Measurements from ENCODE around the gene APLN. TPM values are rescaled to one million over a fixed set of nuclear protein-coding genes. Genes with fewer than 3 reads are reported as not detected.

Gene APLN, protein sequence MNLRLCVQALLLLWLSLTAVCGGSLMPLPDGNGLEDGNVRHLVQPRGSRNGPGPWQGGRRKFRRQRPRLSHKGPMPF
- total RNA-seq (2014; rRNA removed; shearing (Covaris generic); ENCODE audit: low replicate concordance): not detected in 2 replicates

DNA sequence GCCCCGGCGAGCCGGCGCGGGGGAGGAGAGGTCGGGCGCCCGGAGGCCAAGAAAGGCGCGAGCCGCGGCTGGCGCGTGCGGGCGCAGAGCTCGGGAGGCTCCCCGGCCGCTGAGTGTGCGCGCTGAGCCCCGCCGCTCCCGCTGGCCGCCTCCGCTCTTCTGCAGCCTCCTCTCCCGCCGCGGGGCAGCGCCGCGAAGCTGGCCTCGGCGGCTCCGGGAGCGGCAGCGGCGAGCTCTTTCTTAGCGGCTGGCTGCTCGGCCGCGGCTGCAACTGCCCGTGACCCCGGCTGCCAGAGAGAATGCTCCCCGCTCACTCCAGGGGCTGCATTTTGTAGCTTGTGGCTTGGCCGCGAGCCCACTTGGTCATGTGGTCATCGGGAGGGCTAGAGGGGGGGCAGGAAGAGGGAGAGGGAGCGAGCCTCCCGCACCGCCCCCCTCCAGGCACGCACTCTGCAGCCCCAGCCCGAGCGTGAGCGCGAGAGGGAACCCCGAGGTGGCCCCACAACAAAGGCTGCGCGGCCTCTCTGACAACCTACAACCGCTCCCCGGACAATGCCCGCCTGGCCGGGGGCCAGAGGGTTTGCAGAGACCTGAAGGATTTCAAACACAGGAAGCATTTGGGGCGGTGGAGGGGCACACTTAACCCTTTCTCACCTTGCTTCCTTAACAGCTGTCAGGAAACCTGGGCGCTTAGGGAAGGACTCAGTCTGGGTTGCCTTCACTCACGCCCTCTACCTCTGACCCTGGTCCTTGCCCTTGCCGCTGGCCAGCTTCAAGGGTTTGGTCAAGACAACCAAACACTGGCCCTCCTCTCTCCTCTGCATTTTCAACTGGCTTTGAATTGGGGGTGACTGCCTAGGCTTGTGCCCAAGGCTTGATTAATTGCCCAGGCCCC is at the start of gene APLN:
Gene APLN (minus strand): TSS at position 305 of the 895 bp plus-strand sequence. CDS start 326 bp downstream, outside the sequence.
- Histone ChIP-seq H3K4me2 (ENCODE audit: low read depth, low read length, poor library complexity, severe bottlenecking) (peak within 1 kb of the TSS; percentile 65), H3K4me3 (ENCODE audit: low read length) (peak within 1 kb of the TSS; percentile 64), H3K79me2 (ENCODE audit: low read length) (no peaks in the 10 kb centered on the region), H3K27me3 (ENCODE audit: low read length) (no peaks in the 10 kb centered on the region), H3K9me3 (ENCODE audit: low read length) (no peaks in the 10 kb centered on the region), H2AFZ (ENCODE audit: low read length) (peak within 1 kb of the TSS; percentile 75), H3K4me1 (ENCODE audit: low read length) (peaks cover 11% of the 10 kb centered on the region), H3K9me2 (replicated peaks; ENCODE audit: insufficient read depth, low read length) (no peaks in the 10 kb centered on the region), H3K9ac (ENCODE audit: low read length) (peak within 1 kb of the TSS; percentile 50), H3K27ac (ENCODE audit: low read length) (no peak within 1 kb of the TSS), H3K36me3 (ENCODE audit: insufficient read depth, low read length) (no peaks in the 10 kb centered on the region), H4K20me1 (ENCODE audit: insufficient read depth, low read depth, low read length) (no peaks in the 10 kb centered on the region)
- peak; percentile 58 for DNase-seq

DNA sequence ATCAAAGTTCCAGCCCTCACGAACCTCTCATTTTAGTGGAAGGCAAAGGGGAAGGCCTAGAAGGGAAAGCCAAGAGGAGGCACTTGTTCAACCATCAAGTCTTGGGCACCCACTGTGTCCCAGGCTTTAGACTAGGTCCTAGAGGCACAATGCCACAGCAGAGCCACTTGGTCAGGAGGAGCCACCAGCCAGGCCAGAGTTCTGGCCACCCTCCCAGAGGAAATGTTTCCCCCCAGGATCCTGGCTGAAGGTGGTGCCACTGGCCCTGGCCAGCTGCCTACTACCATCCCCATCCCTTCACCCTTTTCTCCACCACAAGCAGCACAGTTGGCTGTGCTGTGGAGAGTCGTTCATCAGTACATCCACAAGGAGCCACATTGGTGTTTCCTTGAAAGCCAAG is 49.7 kb upstream of the APLN start:
- H3K9me3 ChIP-seq (ENCODE audit: low read length): no peaks in the 10 kb centered on the region
- H3K36me3 ChIP-seq (ENCODE audit: insufficient read depth, low read length): no peaks in the 10 kb centered on the region
- no peak overlapping the region for H3K9ac ChIP-seq (ENCODE audit: low read length)
- H3K4me2 ChIP-seq (ENCODE audit: low read depth, low read length, poor library complexity, severe bottlenecking): no peak overlapping the region
- H4K20me1 ChIP-seq (ENCODE audit: insufficient read depth, low read depth, low read length): no peaks in the 10 kb centered on the region
- no peaks in the 10 kb centered on the region for H3K79me2 ChIP-seq (ENCODE audit: low read length)
- H3K27me3 ChIP-seq (ENCODE audit: low read length): no peaks in the 10 kb centered on the region
- H2AFZ ChIP-seq (ENCODE audit: low read length): no peak overlapping the region
- no peaks in the 10 kb centered on the region for H3K4me1 ChIP-seq (ENCODE audit: low read length)
- H3K27ac ChIP-seq (ENCODE audit: low read length): no peak overlapping the region
- DNase-seq: peak; percentile 12
- H3K4me3 ChIP-seq (ENCODE audit: low read length): no peak overlapping the region
- no peaks in the 10 kb centered on the region for H3K9me2 ChIP-seq (replicated peaks; ENCODE audit: insufficient read depth, low read length)

DNA sequence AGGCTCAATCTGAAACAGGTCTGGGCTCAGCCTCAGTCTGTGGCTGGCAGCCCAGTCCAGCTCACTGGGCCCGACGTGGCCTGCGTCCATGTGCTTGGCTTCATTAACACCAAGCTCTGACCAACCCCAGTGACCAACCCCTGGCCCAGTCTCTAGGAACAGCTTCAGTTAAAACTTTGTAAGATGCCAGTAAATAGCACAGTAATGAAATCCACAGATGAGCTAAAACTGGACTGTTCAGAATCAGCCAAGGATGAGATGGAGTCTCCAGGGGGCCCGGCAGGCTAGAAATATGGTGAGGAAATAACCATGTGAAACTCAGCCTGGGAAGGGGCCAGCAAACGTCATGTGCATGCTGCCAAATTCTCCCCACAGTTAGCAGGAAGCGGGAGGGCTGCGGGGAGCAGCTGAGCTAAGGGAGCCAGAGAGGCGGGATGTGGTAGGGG is 46.9 kb upstream of the APLN start:
- Histone ChIP-seq H3K9me3 (ENCODE audit: low read length) (no peaks in the 10 kb centered on the region), H3K4me3 (ENCODE audit: low read length) (no peak overlapping the region), H3K27ac (ENCODE audit: low read length) (no peak overlapping the region), H3K9ac (ENCODE audit: low read length) (no peak overlapping the region), H3K36me3 (ENCODE audit: insufficient read depth, low read length) (no peaks in the 10 kb centered on the region), H2AFZ (ENCODE audit: low read length) (no peak overlapping the region), H3K9me2 (replicated peaks; ENCODE audit: insufficient read depth, low read length) (no peaks in the 10 kb centered on the region), H3K4me1 (ENCODE audit: low read length) (no peaks in the 10 kb centered on the region), H3K79me2 (ENCODE audit: low read length) (no peaks in the 10 kb centered on the region), H3K4me2 (ENCODE audit: low read depth, low read length, poor library complexity, severe bottlenecking) (no peak overlapping the region), H4K20me1 (ENCODE audit: insufficient read depth, low read depth, low read length) (no peaks in the 10 kb centered on the region), H3K27me3 (ENCODE audit: low read length) (no peaks in the 10 kb centered on the region)
- DNase-seq: no peak

DNA sequence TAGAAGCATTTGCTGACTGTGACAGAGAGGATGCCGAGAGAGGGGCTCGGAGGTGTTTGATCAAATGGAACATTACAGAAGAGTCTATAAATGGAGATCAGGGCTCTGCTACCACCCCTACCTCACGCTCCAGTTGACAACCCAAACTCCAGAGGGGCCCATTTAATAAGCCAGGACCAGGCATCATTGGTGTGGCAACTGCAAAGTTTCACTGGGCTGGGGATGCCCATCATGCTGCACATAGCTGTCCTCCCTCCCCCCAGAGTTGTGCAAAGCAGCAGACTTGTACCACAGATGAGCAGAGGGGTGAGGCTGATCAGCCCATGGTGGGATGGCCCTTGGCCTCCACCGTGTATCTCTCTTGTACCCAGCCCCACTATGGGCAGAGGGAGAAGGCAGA is 45.8 kb upstream of the APLN start:
- Histone ChIP-seq H3K4me1 (ENCODE audit: low read length) (no peaks in the 10 kb centered on the region), H3K79me2 (ENCODE audit: low read length) (no peaks in the 10 kb centered on the region), H3K9me3 (ENCODE audit: low read length) (no peaks in the 10 kb centered on the region), H3K27me3 (ENCODE audit: low read length) (no peaks in the 10 kb centered on the region), H3K9me2 (replicated peaks; ENCODE audit: insufficient read depth, low read length) (no peaks in the 10 kb centered on the region), H3K4me2 (ENCODE audit: low read depth, low read length, poor library complexity, severe bottlenecking) (no peak overlapping the region), H4K20me1 (ENCODE audit: insufficient read depth, low read depth, low read length) (no peaks in the 10 kb centered on the region), H3K27ac (ENCODE audit: low read length) (no peak overlapping the region), H3K36me3 (ENCODE audit: insufficient read depth, low read length) (no peaks in the 10 kb centered on the region), H2AFZ (ENCODE audit: low read length) (no peak overlapping the region), H3K4me3 (ENCODE audit: low read length) (no peak overlapping the region), H3K9ac (ENCODE audit: low read length) (no peak overlapping the region)
- DNase-seq: no peak

DNA sequence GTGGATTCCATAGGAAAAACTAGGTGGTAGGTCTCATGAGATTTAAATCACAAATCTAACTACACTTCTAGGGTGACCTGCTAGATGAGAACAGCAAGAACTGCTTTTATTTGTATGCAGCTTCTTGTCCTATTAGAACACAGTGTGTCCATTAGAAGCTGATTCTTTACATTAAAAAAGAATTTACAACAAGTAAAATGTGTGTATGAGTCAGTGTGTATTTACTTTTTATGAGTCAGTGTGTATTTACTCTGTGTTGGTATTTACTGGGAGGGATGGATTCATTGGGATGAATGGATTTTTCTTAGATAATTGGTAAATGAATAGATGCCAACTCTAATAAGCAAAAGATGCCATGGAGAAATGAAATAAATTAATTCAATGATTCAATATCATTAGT is 43.4 kb upstream of the APLN start:
- Histone ChIP-seq H3K4me3 (ENCODE audit: low read length) (no peak overlapping the region), H3K4me2 (ENCODE audit: low read depth, low read length, poor library complexity, severe bottlenecking) (no peak overlapping the region), H3K27ac (ENCODE audit: low read length) (no peak overlapping the region)

DNA sequence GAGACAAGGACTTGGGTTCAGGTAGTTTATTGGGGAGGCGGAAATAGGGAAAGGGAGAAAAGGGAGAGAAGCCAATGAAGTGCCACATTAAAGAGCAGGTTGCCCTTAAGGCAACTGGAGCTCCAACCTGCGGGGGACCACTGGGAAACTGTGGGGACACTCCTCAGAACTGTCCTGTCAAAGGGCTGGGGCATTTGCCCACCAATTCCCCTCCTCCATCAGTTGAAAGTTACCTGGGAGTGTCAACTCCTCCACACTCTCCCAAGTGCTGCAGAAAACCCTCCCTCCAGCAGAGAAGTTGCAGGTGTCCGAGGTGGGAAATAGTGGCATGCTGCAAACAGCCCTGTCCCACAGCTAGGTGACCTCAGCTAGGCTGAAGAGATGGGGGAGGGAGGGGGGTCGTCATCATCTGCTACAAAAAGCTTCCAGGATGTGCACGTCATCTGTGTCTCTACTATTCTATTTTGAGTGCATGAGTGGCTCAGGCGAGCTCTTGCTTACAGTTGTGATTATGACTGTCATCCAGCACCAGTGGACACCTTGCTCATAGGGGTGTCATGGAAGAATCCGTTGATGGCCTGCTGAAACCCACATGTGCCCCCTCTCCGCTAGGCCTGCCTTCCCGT is 42.6 kb upstream of the APLN start:
- Histone ChIP-seq H4K20me1 (ENCODE audit: insufficient read depth, low read depth, low read length) (no peaks in the 10 kb centered on the region), H3K9me3 (ENCODE audit: low read length) (no peaks in the 10 kb centered on the region), H3K4me3 (ENCODE audit: low read length) (no peak overlapping the region), H3K79me2 (ENCODE audit: low read length) (no peaks in the 10 kb centered on the region), H3K36me3 (ENCODE audit: insufficient read depth, low read length) (no peaks in the 10 kb centered on the region), H3K4me2 (ENCODE audit: low read depth, low read length, poor library complexity, severe bottlenecking) (no peak overlapping the region), H3K4me1 (ENCODE audit: low read length) (no peaks in the 10 kb centered on the region), H3K27me3 (ENCODE audit: low read length) (no peaks in the 10 kb centered on the region), H3K9me2 (replicated peaks; ENCODE audit: insufficient read depth, low read length) (no peaks in the 10 kb centered on the region), H2AFZ (ENCODE audit: low read length) (no peak overlapping the region), H3K27ac (ENCODE audit: low read length) (no peak overlapping the region), H3K9ac (ENCODE audit: low read length) (no peak overlapping the region)
- DNase-seq: peak; percentile 27

More for the DNA sequence above, 43.4 kb upstream of the APLN start:
- no peaks in the 10 kb centered on the region for H3K36me3 ChIP-seq (ENCODE audit: insufficient read depth, low read length)
- DNase-seq: no peak
- no peaks in the 10 kb centered on the region for H4K20me1 ChIP-seq (ENCODE audit: insufficient read depth, low read depth, low read length)
- no peak overlapping the region for H3K9ac ChIP-seq (ENCODE audit: low read length)
- no peaks in the 10 kb centered on the region for H3K79me2 ChIP-seq (ENCODE audit: low read length)
- H3K27me3 ChIP-seq (ENCODE audit: low read length): no peaks in the 10 kb centered on the region
- H3K9me2 ChIP-seq (replicated peaks; ENCODE audit: insufficient read depth, low read length): no peaks in the 10 kb centered on the region
- H3K4me1 ChIP-seq (ENCODE audit: low read length): no peaks in the 10 kb centered on the region
- no peaks in the 10 kb centered on the region for H3K9me3 ChIP-seq (ENCODE audit: low read length)
- no peak overlapping the region for H2AFZ ChIP-seq (ENCODE audit: low read length)

DNA sequence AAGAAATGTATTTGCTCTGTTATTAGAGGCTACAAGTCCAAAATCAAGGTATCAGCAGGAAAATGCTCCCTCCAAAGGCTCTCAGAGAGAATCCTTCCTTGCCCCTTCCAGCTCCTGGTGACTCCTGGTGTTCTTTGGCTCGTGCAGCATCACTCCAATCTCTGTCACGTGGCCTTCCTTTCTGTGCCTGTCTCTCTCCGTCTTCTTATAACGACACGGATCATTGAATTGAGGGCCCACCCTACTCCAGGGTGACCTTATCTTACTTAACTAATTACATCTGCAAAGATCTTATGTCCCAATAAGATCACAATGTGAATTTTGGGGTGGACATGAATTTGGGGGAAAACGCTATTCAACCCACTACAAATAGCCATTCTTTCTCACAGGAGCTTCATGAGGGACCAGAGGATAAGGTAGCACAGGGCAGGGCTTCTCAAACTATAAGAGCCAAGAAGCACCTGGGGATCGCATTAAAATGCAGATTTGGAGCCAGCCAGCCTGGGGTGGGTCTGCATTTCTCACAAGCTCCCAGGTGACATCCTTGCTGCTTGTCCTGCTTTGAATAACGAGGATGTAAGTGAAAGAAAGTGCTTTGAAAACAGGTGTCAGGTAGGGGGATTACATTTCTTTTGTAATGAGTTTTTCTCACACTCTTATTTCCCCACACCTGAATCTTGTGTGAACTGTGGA is 41.9 kb upstream of the APLN start:
- H3K79me2 ChIP-seq (ENCODE audit: low read length): no peaks in the 10 kb centered on the region
- no peaks in the 10 kb centered on the region for H3K27me3 ChIP-seq (ENCODE audit: low read length)
- H2AFZ ChIP-seq (ENCODE audit: low read length): no peak overlapping the region
- no peaks in the 10 kb centered on the region for H4K20me1 ChIP-seq (ENCODE audit: insufficient read depth, low read depth, low read length)
- no peaks in the 10 kb centered on the region for H3K36me3 ChIP-seq (ENCODE audit: insufficient read depth, low read length)
- no peaks in the 10 kb centered on the region for H3K9me3 ChIP-seq (ENCODE audit: low read length)
- no peak overlapping the region for H3K27ac ChIP-seq (ENCODE audit: low read length)
- H3K9ac ChIP-seq (ENCODE audit: low read length): no peak overlapping the region
- no peaks in the 10 kb centered on the region for H3K4me1 ChIP-seq (ENCODE audit: low read length)
- H3K4me3 ChIP-seq (ENCODE audit: low read length): no peak overlapping the region
- peak; percentile 31 for DNase-seq
- H3K4me2 ChIP-seq (ENCODE audit: low read depth, low read length, poor library complexity, severe bottlenecking): no peak overlapping the region
- no peaks in the 10 kb centered on the region for H3K9me2 ChIP-seq (replicated peaks; ENCODE audit: insufficient read depth, low read length)

DNA sequence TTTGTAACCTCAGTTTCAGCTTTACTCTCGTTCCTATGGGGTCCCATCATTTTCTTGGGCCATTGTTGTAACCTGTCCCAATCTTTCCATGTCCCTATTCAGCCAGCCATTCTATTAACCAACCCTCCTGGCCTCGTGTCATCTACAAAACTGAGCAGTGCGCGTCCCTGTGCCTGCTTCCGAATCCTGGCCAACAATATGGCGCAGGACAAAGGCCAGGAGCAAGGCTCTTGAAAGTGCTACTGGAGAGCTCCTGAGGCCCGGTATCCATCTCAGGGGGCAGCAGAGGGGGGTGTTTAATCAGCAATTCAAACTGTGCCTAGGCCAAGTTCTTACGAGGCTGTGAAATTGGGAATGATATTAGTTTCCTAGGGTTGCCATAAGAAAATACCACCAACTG is 41.2 kb upstream of the APLN start:
- Histone ChIP-seq H4K20me1 (ENCODE audit: insufficient read depth, low read depth, low read length) (no peaks in the 10 kb centered on the region), H2AFZ (ENCODE audit: low read length) (no peak overlapping the region), H3K9me3 (ENCODE audit: low read length) (no peaks in the 10 kb centered on the region), H3K4me3 (ENCODE audit: low read length) (no peak overlapping the region), H3K9me2 (replicated peaks; ENCODE audit: insufficient read depth, low read length) (no peaks in the 10 kb centered on the region), H3K27me3 (ENCODE audit: low read length) (no peaks in the 10 kb centered on the region), H3K4me1 (ENCODE audit: low read length) (no peaks in the 10 kb centered on the region), H3K36me3 (ENCODE audit: insufficient read depth, low read length) (no peaks in the 10 kb centered on the region), H3K27ac (ENCODE audit: low read length) (no peak overlapping the region), H3K79me2 (ENCODE audit: low read length) (no peaks in the 10 kb centered on the region), H3K4me2 (ENCODE audit: low read depth, low read length, poor library complexity, severe bottlenecking) (no peak overlapping the region), H3K9ac (ENCODE audit: low read length) (no peak overlapping the region)
- DNase-seq: no peak
